ENCODE results near the gene PTPRD. TPM values are rescaled to one million over a fixed set of nuclear protein-coding genes. Genes with fewer than 3 reads are reported as not detected.
A peak's percentile ranks its signal among the peaks of the same experiment; 100 is the strongest.
"Not testable (repeated sequence)": the region's sequence is repeated elsewhere in the genome, so short reads cannot be mapped to it uniquely, and the experiment has no call there.

The PTPRD gene
- polyA plus RNA-seq, 1 donor: 55.8 TPM

DNA sequence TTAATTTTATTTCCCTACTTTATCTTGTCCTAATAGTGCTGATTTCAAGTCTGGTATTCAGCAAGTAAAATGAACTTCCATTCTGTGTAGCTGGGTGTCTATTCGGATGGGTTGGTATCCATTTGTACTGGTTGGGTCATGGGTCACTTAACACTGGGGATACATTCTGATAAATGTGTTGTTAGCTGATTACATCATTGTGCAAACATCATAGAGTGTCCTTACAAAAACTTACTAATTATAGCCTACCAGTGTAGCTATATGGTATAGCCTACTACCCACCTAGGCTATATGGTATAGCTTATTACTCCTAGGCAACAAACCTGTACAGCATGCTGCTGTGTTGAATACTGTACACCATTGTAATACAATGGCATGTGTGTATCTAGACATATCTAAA, 1439.5 kb downstream of the PTPRD start:
- no peak for DNase-seq (ENCODE audit: low read depth)

DNA sequence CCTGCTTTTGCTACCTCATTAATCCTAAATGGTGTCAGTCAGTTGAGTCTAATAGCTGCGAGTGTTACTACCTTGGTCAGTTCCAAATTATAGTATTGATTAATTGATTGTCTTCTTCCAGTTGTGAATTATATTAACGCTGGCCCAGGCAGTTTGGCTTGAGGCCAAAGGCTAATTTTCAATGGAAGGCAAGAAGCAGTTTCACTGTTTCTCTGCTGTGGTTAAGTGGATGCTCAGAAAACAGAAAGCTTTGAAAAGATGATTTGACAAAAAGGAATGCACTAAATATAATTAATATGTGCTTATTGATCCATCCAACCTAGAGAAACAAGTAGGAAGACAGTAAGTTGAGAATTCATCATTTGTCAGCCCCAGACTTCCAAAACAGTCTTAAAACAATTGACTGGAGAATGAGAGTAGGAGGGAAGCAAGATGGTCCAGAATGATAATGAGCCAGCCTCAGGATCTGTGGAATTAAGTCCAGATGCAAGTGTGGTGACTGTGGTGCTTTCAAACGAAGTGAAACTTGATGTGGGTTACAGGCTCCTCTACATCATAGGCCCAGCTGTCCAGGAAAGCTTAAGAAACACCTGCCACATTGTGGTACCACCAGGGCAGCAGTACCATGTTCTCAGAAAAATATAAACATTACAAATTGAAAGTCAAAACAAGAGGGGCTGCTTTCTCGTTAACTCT, 1442.2 kb downstream of the PTPRD start:
- DNase-seq (ENCODE audit: low read depth): no peak

DNA sequence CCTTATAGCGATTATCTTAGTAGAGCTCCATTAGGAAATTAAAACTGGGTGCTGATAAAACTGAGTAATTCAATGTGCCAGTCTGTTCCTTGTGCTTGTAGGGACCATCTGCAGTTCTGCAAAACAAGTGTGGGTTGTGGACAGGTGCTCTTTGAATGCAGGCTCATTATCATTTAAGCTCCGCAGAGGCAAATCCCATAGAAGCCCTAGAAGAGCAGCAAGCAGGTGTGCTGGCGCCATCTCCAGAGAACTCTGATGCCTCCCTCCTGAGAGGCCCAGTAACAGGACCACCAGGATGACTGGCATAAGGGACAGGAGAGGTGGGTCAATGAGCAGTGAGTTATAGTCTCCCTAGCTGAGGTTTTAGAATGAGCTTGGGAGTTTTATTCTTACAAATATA, 1470.8 kb downstream of the PTPRD start:
- no peak for DNase-seq (ENCODE audit: low read depth)

DNA sequence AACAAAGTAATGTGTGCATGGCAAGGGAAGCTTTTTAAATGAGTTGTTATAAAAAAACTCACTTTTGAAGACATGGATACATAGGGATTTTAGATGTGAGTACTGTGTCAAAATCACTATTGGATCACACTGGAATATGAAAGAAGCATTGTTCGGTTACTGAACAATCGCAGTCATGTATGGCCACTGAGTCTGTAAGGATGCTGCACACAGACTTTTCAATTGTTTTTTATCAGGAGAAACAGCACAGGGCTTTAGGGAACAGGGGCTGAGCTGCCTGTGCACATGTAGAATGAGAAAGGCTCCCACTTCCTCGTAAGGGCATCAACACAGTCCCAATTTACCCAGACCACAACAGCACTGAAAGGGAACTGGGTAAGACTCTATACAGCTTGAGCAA, 1479.3 kb downstream of the PTPRD start:
- DNase-seq (ENCODE audit: low read depth): no peak

DNA sequence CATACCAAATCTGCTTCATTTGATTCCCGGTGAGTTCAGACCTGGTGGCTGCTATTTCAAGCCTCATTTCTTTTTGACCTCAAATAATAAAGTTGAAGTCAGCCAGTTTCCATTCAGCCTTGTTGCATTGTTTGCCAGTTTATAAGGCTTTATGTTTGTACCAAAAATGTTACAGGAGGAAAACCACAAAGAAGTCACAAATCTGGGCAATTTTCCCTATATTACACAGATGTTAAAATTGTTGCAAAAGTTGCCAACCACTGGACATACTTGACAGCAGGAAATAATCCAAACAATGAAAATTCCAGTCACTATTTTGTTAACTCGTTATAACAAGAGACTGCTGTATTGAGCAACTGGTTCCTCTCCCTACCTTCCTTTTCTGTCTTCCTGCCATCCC, 1488.2 kb downstream of the PTPRD start:
- peak; percentile 5 for DNase-seq (ENCODE audit: low read depth)

DNA sequence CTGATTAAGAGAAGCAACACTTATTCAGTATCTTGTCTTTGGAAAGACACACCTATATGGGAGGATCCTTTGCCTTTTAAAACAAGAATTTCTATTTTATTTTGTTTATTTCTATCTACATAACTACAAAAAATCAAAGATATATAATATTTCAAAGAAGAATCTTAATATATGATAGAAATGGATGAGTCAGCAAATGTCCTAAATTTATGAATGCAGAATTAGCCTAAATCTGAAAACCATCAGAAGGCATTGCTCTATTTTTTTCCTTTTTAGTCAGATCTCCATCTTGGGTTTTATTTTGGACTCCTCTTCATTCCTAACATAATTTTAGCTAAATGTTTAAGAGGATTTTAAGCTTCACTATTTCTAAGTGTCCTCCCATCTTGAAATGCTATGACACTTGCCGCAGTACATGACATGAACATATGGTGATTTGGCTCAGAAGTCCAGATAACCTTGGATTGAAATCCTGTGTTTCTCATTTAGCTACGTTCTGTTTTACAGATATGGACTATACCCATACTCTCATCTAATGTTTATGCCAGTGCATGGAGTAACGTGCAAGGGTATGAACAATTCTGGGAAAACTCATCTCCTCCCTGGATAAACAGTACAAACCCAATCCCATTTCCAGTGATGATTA, 1490.4 kb downstream of the PTPRD start:
- DNase-seq (ENCODE audit: low read depth): no peak

DNA sequence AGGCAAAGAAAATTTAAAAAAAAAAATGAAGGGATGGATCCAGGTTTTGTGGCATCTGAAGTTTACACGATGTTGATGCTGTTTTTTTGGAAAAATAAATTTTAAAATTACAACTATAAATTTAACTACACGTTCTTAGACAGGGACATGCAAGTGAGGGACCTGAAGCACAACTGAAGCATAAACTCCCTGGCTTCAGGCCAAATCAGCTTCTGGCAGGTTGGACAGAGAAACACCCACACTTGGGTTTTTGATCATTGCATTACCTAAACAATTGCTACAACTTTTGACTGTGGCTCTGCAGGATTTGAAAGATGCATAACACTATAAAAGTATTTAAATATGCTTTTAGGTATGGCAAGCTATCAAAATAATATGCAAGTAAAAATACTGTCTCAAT, 1494.9 kb downstream of the PTPRD start:
- no peak for DNase-seq (ENCODE audit: low read depth)

DNA sequence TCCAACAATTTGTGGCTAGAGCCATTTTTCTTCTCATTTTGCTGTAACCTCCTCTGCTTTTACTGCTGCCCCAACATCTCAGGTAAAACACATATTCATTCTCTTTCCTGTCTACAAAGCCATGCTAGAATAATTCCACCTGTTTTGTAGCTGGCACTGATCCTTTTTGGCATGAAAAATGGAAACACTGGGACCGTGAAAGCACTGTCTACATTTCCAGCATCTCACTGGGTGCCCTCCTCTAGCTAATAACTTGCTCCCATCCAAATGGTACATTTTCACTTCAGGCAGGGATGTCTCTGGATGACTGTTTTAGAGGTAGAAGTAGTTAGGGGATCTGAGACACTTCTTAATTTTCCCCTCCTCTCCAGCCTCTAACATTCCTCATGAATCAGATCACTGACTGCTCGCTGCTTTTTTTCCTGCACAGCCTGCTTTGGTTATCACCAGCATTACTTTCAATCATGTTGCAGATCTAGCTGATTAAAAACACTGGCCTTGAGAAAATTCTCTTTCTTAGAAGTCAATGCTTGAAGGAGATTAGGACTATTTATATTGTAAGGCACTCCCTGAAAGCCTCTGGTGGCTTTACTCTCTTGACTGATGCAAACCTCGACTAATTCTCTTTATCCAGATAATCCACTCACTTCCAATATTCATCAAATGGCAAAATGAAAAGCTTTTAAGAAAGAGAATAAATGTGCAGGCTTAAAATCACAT, 1500.6 kb downstream of the PTPRD start:
- no peak for DNase-seq (ENCODE audit: low read depth)

DNA sequence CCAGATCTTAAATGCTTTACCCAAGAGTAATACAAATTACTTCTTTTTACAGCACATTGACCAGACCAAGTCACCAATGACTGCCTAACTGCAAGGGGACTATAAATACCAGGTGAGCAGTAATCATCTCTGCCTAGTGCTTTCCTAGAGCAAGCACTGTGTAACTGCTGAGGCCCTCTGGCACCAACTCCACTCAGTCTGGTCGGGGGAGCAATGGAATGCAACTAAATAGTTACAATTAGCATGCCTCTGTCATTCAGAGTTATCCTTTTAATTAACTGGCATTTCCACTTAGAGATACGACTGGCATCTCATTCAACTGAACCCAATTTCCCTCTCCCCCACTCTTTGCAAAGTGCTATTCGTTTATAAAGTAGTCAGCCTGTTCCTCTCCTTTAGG, 1504.2 kb downstream of the PTPRD start:
- DNase-seq (ENCODE audit: low read depth): no peak

DNA sequence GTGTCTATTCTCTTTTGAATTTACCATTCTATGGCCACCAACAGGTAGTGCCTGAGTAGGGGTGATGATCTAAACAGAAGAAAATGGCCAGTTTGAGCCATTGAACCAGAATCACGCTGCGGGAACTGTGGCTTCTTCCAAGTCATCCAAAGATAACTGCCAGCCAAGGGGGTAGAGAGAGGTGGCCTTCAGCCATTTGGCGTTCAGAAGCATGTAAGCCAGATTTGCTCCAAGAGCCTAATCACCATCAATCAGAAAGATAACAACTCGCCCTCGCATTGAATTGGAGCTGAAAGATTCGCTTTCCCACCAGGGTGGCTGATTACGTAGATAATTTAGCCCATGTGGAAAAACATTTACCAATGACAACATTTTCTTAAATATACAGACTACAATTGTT, 1510.5 kb downstream of the PTPRD start:
- no peak for DNase-seq (ENCODE audit: low read depth)

DNA sequence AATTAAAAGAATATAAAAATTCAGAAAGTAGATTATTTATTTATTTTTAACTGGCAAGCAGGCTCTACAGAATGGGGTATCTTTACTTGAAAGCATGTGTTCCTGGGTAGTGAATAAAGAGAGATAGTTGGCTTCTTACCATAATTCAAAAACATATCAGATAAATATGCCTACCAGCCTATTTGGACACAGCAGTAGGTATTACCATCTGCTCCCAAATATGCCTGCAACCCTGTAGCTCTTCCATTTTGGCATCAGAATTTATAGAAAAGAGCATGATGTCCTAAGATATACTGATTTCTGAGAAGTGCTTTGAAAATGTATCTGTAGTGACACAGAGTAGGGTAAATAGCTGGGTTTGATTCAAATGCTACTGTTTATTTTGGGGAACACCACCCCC, 1512.7 kb downstream of the PTPRD start:
- no peak for DNase-seq (ENCODE audit: low read depth)

DNA sequence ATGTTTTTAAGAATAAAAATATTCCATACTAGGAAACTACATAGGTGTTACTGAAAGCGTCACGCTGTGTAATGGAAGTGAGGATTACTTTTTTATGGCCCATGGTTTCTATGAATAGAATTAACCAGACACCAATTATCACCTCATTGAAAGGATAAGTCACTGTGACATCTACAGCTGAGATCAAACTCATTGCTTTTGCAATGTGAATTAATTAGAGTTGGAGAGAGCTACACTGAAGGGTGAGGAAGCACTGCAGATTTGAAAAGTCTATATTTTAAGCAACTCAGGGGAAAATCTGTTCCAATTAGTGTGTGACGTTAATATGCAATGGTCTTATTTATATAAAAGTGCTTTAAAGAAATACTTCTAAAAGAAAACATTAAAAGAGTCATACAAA, 1513.2 kb downstream of the PTPRD start:
- no peak for DNase-seq (ENCODE audit: low read depth)

DNA sequence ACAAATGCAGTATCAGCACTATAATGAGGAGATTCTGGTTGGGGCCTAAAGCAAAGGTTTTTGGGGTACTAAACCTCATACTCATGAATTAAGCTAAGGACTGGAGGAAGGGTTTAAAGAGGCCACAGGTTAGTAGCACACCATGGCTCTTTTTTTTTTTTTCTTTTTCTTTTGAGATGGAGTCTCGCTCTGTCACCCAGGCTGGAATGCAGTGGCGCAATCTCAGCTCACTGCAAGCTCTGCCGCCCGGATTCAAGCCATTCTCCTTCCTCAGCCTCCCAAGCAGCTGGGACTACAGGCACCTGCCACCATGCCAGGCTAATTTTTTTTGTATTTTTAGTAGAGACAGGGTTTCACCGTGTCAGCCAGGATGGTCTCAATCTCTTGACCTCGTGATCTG, 1515.5 kb downstream of the PTPRD start:
- not testable (repeated sequence) for DNase-seq (ENCODE audit: low read depth)

DNA sequence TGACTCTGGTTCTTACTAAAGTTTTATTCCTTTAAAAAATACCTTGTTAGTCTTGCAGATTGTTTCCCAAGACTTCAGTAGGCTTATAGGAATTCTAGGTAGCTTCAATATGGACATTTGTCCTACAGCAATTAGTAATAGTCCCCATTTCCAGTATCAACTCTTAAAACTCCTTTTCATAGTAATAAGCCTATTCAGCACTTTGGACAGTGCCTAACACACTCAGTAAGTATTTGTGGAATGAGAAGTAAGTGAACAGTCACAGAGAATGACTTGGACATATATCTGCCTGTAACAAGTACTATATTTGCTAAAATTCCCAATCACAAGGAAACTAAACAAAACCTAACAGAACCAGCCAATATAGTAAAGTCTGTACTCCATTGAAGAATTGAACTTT, 1521.4 kb downstream of the PTPRD start:
- DNase-seq (ENCODE audit: low read depth): peak; percentile 1

DNA sequence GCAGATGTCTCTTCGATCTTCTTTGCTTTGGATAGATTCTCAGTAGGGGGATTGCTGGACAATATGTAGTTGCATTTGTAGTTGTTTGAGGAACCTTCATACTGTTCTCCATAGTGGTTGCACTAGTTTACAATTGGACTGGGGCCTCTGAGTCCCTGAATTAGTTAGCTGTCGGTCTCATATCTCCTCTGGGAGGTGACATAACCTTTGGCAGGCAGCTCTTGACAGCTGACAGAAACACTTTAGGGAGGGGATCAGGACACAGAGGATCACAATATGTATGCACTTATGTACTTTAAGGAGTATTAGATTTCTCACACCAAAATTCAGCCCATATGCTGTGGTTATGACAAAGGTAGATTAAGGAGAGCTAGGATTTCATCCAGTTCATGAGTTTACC, 1533.3 kb downstream of the PTPRD start:
- DNase-seq (ENCODE audit: low read depth): no peak

DNA sequence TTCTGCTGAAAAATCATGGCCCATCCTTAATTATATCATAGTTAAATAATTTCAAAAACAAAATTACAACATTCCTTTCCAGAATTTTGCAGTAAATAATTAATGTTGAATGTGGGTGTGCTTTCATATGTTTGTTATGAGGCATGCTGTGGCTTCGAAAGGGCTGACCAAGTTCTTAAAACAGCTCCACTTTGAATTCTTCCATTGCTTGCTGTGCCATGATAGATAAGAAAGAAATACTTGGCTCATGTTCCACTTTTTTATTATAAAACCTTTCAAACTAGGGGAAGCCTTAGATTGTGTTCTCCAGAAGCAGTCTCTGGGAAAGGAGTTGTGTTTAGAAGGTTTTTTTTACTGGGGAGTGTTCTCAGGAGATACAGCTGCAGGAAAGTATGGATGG, 1534.5 kb downstream of the PTPRD start:
- DNase-seq (ENCODE audit: low read depth): no peak

DNA sequence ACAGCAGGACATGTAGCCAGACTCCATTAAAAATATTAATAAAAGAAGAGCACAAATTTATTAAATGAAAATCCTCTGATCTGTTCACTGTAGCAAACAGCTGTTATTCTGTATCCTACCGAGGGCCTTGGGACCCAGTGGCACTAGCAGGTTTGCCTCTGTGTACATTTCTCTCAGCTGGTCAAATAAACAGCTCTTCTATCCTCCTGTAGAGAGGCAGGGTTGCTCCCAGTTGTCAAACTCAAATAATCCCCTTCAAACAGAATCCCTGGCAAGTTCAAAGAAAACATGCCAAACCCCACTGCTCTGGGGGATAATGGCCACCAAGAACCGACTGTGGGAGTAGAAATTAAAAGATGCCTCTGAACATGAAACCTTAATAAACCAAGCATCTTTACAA, 1551.2 kb downstream of the PTPRD start:
- no peak for DNase-seq (ENCODE audit: low read depth)

DNA sequence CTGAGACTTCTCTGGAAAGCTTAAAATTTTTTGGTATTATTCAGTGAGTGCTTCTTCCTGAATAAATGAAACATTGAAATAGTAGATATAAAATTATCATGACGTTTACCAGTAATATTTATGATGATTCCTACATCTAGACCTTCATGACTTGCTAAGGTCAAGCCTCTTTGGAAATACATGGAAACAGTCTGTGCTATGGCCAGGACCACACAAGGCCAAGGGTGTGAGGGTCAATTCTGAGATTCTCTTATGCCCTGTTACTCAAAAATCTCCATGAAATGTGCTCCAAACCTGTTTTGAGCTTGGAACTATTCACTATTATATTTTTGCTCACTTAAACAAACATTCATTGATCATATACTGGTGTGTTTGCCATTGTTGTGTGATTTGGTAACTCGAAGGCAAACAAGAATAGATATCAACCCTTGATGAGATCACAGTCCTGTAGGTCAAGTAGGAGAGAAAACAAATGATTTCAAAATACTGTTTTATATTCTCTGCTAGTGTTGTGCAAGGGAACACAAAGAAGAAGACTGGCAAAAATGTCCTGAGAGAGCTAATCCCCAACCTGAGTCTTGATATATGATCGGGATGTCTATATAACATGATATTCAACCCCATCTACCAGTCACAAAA, 1558.3 kb downstream of the PTPRD start:
- DNase-seq (ENCODE audit: low read depth): no peak

DNA sequence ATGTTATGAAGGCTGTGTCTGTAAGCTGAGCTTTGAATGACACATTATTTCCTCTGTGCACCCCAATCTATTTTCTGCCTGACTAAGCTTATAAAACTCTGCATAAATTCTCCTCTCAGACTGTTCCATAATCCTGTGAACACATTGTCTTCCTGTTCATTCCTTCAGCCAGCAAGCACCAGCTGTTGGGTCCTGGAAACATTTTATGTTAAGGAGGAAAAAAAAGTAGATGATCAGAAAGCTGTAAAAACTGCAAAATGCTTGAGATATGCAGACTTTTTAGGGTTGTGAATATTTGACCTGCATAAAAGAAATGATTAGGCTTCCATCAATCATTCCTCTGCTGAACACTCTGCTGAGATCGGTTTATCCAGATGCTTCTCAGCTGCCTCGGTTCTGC, 1567.2 kb downstream of the PTPRD start:
- DNase-seq (ENCODE audit: low read depth): no peak

DNA sequence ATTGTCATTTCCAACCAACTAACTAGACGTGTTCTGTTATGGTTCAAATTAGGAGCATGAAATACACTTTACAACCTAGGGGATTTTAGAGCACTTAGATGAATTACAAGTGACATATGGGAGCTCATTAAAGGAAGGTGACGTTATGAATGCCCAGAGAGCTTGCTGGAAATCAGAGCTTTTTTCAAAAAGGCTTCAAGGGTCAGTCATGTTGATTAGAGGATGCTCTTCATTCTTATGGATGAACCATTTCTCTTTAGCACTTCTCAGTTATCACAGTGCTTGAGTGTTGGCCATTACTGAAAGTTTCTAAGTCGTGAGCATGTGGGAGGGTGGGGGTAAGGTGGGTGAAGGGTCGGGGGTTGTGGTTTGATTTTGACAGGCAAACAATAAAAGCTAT, 1567.7 kb downstream of the PTPRD start:
- no peak for DNase-seq (ENCODE audit: low read depth)

DNA sequence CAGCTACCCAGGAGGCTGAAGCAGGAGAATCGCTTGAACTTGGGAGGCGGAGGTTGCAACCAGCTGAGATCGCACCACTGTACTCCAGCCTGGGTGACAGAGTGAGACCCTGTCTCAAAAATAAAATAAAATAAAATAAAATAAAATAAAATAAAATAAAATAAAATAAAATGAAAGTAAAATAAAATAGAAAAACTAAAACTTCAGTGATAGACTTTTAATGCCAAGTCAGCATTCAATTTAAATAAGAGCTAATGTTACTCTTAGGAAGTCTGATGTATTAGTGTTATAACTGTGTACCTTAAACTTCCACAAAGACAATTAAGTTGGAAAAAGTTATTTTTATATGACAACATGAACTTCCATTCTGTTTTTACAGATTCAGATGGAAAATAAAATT, 1569.0 kb downstream of the PTPRD start:
- DNase-seq (ENCODE audit: low read depth): not testable (repeated sequence)

DNA sequence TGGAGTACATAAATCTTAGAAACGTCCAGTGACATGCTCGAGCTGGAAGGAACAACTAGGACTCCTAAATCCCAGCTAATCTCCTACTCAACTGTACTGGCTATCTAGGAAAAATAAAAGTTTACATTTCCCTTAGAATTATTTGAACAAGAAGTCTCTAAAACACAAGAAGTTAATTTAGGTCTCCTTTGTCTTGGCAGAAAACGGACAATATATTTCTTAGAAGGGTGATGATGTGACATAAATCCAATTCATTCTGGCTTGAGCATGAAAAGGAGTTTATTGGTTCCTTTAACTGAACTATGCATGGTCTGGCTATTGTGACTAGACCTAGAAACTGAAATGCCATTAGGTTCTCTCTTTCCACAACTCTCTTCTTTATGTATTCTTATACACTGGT, 1571.0 kb downstream of the PTPRD start:
- DNase-seq (ENCODE audit: low read depth): no peak

DNA sequence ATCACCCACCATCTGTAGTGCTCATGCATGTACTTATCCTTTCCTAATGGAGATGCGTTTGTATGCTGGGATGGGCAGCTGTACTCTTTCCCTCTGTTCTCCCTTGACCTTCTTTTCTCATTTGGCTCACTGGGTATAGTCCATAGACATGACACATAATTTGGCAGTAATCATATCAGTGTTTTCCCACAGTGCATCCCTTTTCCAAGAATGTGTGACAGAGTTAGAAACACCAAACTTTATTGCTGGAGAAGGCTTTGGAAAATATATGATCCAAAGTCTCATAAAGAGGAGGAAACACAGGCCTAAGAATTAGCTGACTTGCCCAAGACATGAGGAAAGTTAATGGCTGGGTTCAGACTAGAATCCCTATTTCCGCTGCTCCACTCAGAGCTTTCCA, 1579.8 kb downstream of the PTPRD start:
- no peak for DNase-seq (ENCODE audit: low read depth)

Measured in forelimb muscle (tissue), 1 donor.